DMS114 treated with DMSO at 0.1 percent for 48 hours (cell line): Measurements from ENCODE around the gene ATP6V0A1.
"Not testable (repeated sequence)": the region's sequence is repeated elsewhere in the genome, so short reads cannot be mapped to it uniquely, and the experiment has no call there.

Source experiments
- DNase-seq: peaks from one replicate; lab custom pipeline; 2025; ENCODE audit not compliant: unreplicated experiment; lab: John Stamatoyannopoulos, UW

The ATP6V0A1 gene

GRCh38 chr17:42458497-42459255, at the start of gene ATP6V0A1:
TSS of gene ATP6V0A1 (plus strand) at chr17:42458878. CDS start at chr17:42460895, 2,017 bp downstream.
- DNase-seq = peak; percentile 76

GRCh38 chr17:42409523-42410318, 49.0 kb upstream of the ATP6V0A1 start:
- DNase-seq = no peak

GRCh38 chr17:42410319-42410685, 48.4 kb upstream of the ATP6V0A1 start:
- DNase-seq = no peak

GRCh38 chr17:42411361-42411760, 47.3 kb upstream of the ATP6V0A1 start:
- no peak for DNase-seq

GRCh38 chr17:42411905-42412679, 46.6 kb upstream of the ATP6V0A1 start:
- no peak for DNase-seq

- DNase-seq = no peak
These were observed 45.1 kb upstream of the ATP6V0A1 start for GRCh38 chr17:42413464-42414040.

- no peak for DNase-seq
These were observed 43.8 kb upstream of the ATP6V0A1 start for GRCh38 chr17:42414704-42415409.

- DNase-seq = not testable (repeated sequence)
These were observed 40.7 kb upstream of the ATP6V0A1 start for GRCh38 chr17:42417981-42418380.

- DNase-seq = no peak
These were observed 37.6 kb upstream of the ATP6V0A1 start for GRCh38 chr17:42421136-42421506.

- DNase-seq = no peak
These were observed 37.0 kb upstream of the ATP6V0A1 start for GRCh38 chr17:42421507-42422338.

- DNase-seq = no peak
These were observed 36.2 kb upstream of the ATP6V0A1 start for GRCh38 chr17:42422412-42422957.

- DNase-seq = peak; percentile 79
These were observed 35.5 kb upstream of the ATP6V0A1 start, which contains the start of gene CAVIN1 for GRCh38 chr17:42422958-42423712. TSS of gene CAVIN1 (minus strand) at chr17:42423256. CDS start at chr17:42423097, 159 bp downstream.

- DNase-seq = no peak
These were observed 34.9 kb upstream of the ATP6V0A1 start for GRCh38 chr17:42423766-42424165.

GRCh38 chr17:42424991-42425610, 33.6 kb upstream of the ATP6V0A1 start:
- DNase-seq = no peak

GRCh38 chr17:42428141-42428944, 30.3 kb upstream of the ATP6V0A1 start:
- DNase-seq = peak; percentile 69

GRCh38 chr17:42429726-42430447, 28.8 kb upstream of the ATP6V0A1 start:
- no peak for DNase-seq

- DNase-seq = no peak
These were observed 26.9 kb upstream of the ATP6V0A1 start for GRCh38 chr17:42431758-42432161.
